Measurements from ENCODE around the gene TMEM161B.

The TMEM161B gene

DNA sequence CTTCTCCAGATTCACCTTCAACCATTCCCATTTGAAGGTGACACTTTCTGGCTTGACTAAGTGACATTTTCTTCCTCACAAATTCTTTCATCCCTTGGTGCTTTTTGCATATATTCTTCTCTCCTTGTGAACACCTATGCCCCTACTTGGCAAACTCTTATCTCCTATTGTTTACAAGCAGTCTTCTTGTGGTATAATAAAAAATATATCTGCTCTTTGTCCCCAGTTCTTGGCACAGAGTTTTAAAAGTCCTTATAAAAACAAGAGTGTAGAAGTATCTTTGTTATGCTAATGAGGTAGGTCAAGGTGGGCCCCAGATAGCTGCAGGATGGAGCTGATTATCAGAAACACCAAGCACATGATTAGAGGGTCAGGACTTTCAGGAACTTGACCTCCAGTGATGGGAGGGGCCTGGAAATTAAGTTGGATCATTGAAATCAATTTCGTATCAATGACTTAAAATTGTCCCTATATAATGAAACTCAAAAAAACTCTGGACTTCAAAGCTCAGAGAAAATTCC is 38.0 kb downstream of the TMEM161B start:
- Histone ChIP-seq H3K36me3 (ENCODE audit: control insufficient read depth, insufficient read depth, low read length) (no peaks in the 10 kb centered on the region), H3K4ac (ENCODE audit: low read depth, low read length) (no peak overlapping the region), H2BK5ac (ENCODE audit: low read length) (no peak overlapping the region), H2AK5ac (ENCODE audit: low read length) (no peak overlapping the region), H3K27me3 (ENCODE audit: insufficient read depth, low read length, poor library complexity) (no peaks in the 10 kb centered on the region), H2BK120ac (ENCODE audit: low read depth, low read length) (no peak overlapping the region), H3K79me2 (ENCODE audit: control insufficient read depth, insufficient read depth, low read length) (no peaks in the 10 kb centered on the region), H4K5ac (ENCODE audit: low read length) (no peak overlapping the region), H3K79me1 (ENCODE audit: low read length) (no peaks in the 10 kb centered on the region), H3K4me3 (ENCODE audit: low read length) (no peak overlapping the region), H3K9ac (ENCODE audit: low read length) (no peak overlapping the region), H3K4me1 (ENCODE audit: control insufficient read depth, low read depth, low read length) (peaks cover 8% of the 10 kb centered on the region), H3K23ac (ENCODE audit: low read length) (no peak overlapping the region), H3K56ac (ENCODE audit: low read length) (no peak overlapping the region), H3K18ac (ENCODE audit: low read length) (no peak overlapping the region), H4K8ac (ENCODE audit: low read depth, low read length) (no peak overlapping the region), H3K4me2 (ENCODE audit: low read length) (no peak overlapping the region), H2BK15ac (replicated peaks; ENCODE audit: low read depth) (no peak overlapping the region), H3K27ac (ENCODE audit: low read depth, low read length) (no peak overlapping the region)
- peak; percentile 33 for DNase-seq
- WGBS (ENCODE audit: extremely low coverage, insufficient coverage, low lambda C conversion rate) = no CpG with 5 or more reads among the region's 1 CpG

GRCh38 chr5:88226881-88227450 is 41.7 kb downstream of the TMEM161B start:
- H3K4ac ChIP-seq (ENCODE audit: low read depth, low read length) = no peak overlapping the region
- WGBS (ENCODE audit: extremely low coverage, insufficient coverage, low lambda C conversion rate) = 100% methylated on average over 1 of the region's 6 CpGs
- H2BK5ac ChIP-seq (ENCODE audit: low read length) = no peak overlapping the region
- H2BK15ac ChIP-seq (replicated peaks; ENCODE audit: low read depth) = no peak overlapping the region
- H3K36me3 ChIP-seq (ENCODE audit: control insufficient read depth, insufficient read depth, low read length) = no peaks in the 10 kb centered on the region
- H3K18ac ChIP-seq (ENCODE audit: low read length) = no peak overlapping the region
- no peak overlapping the region for H3K4me2 ChIP-seq (ENCODE audit: low read length)
- no peak for DNase-seq
- no peak overlapping the region for H2AK5ac ChIP-seq (ENCODE audit: low read length)
- no peak overlapping the region for H2BK120ac ChIP-seq (ENCODE audit: low read depth, low read length)
- no peak overlapping the region for H3K4me3 ChIP-seq (ENCODE audit: low read length)
- no peaks in the 10 kb centered on the region for H3K27me3 ChIP-seq (ENCODE audit: insufficient read depth, low read length, poor library complexity)
- peaks cover 6% of the 10 kb centered on the region for H3K4me1 ChIP-seq (ENCODE audit: control insufficient read depth, low read depth, low read length)
- H3K23ac ChIP-seq (ENCODE audit: low read length) = no peak overlapping the region
- no peak overlapping the region for H4K5ac ChIP-seq (ENCODE audit: low read length)
- no peaks in the 10 kb centered on the region for H3K79me2 ChIP-seq (ENCODE audit: control insufficient read depth, insufficient read depth, low read length)
- no peak overlapping the region for H4K8ac ChIP-seq (ENCODE audit: low read depth, low read length)
- H3K9ac ChIP-seq (ENCODE audit: low read length) = no peak overlapping the region
- H3K56ac ChIP-seq (ENCODE audit: low read length) = no peak overlapping the region
- no peak overlapping the region for H3K27ac ChIP-seq (ENCODE audit: low read depth, low read length)
- H3K79me1 ChIP-seq (ENCODE audit: low read length) = no peaks in the 10 kb centered on the region

DNA sequence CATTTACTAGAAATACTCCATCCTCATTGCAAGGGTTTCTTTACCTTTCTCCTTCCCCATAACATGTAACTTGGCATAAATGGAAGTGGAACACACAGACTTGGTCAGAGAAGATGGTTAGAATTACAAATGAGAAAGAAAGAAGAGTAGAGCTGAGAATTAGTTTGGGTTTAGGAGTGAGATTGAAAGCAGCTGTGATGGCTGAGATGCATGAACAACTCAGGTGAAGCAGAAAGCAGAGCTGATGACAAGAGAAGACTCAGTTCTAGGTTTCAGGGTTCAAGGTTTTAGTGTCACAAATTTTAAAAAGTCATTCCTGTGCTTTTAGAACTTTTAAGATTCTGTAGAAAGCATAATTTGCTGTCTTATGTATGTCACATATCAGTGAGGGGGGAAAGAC is 54.0 kb downstream of the TMEM161B start:
- no peaks in the 10 kb centered on the region for H3K27me3 ChIP-seq (ENCODE audit: insufficient read depth, low read length, poor library complexity)
- no peak overlapping the region for H2BK120ac ChIP-seq (ENCODE audit: low read depth, low read length)
- H3K56ac ChIP-seq (ENCODE audit: low read length) = no peak overlapping the region
- no peak overlapping the region for H3K27ac ChIP-seq (ENCODE audit: low read depth, low read length)
- H2AK5ac ChIP-seq (ENCODE audit: low read length) = no peak overlapping the region
- no peak overlapping the region for H3K9ac ChIP-seq (ENCODE audit: low read length)
- no peak overlapping the region for H2BK15ac ChIP-seq (replicated peaks; ENCODE audit: low read depth)
- no peak overlapping the region for H3K18ac ChIP-seq (ENCODE audit: low read length)
- no peak overlapping the region for H3K4ac ChIP-seq (ENCODE audit: low read depth, low read length)
- H4K8ac ChIP-seq (ENCODE audit: low read depth, low read length) = no peak overlapping the region
- no peaks in the 10 kb centered on the region for H3K36me3 ChIP-seq (ENCODE audit: control insufficient read depth, insufficient read depth, low read length)
- DNase-seq = no peak
- no peaks in the 10 kb centered on the region for H3K79me1 ChIP-seq (ENCODE audit: low read length)
- no peak overlapping the region for H3K4me3 ChIP-seq (ENCODE audit: low read length)
- no peaks in the 10 kb centered on the region for H3K4me1 ChIP-seq (ENCODE audit: control insufficient read depth, low read depth, low read length)
- H3K23ac ChIP-seq (ENCODE audit: low read length) = no peak overlapping the region
- no peak overlapping the region for H3K4me2 ChIP-seq (ENCODE audit: low read length)
- H4K5ac ChIP-seq (ENCODE audit: low read length) = no peak overlapping the region
- no peak overlapping the region for H2BK5ac ChIP-seq (ENCODE audit: low read length)
- no peaks in the 10 kb centered on the region for H3K79me2 ChIP-seq (ENCODE audit: control insufficient read depth, insufficient read depth, low read length)

GRCh38 chr5:88207575-88207974 is 61.1 kb downstream of the TMEM161B start:
- Histone ChIP-seq H3K9ac (ENCODE audit: low read length) (no peak overlapping the region), H3K36me3 (ENCODE audit: control insufficient read depth, insufficient read depth, low read length) (no peaks in the 10 kb centered on the region), H3K18ac (ENCODE audit: low read length) (no peak overlapping the region), H3K4me2 (ENCODE audit: low read length) (no peak overlapping the region), H3K4ac (ENCODE audit: low read depth, low read length) (no peak overlapping the region), H3K79me2 (ENCODE audit: control insufficient read depth, insufficient read depth, low read length) (no peaks in the 10 kb centered on the region), H3K4me3 (ENCODE audit: low read length) (no peak overlapping the region), H3K23ac (ENCODE audit: low read length) (no peak overlapping the region), H4K5ac (ENCODE audit: low read length) (no peak overlapping the region), H3K27ac (ENCODE audit: low read depth, low read length) (no peak overlapping the region), H3K79me1 (ENCODE audit: low read length) (no peaks in the 10 kb centered on the region), H3K27me3 (ENCODE audit: insufficient read depth, low read length, poor library complexity) (no peaks in the 10 kb centered on the region), H2BK15ac (replicated peaks; ENCODE audit: low read depth) (no peak overlapping the region), H4K8ac (ENCODE audit: low read depth, low read length) (no peak overlapping the region), H3K4me1 (ENCODE audit: control insufficient read depth, low read depth, low read length) (no peaks in the 10 kb centered on the region), H2BK5ac (ENCODE audit: low read length) (no peak overlapping the region), H3K56ac (ENCODE audit: low read length) (no peak overlapping the region), H2AK5ac (ENCODE audit: low read length) (no peak overlapping the region), H2BK120ac (ENCODE audit: low read depth, low read length) (no peak overlapping the region)
- 100% methylated on average over 1 of the region's 3 CpGs for WGBS (ENCODE audit: extremely low coverage, insufficient coverage, low lambda C conversion rate)
- no peak for DNase-seq

- Histone ChIP-seq H3K27me3 (ENCODE audit: insufficient read depth, low read length, poor library complexity) (no peaks in the 10 kb centered on the region), H3K4me3 (ENCODE audit: low read length) (no peak overlapping the region), H3K4me2 (ENCODE audit: low read length) (no peak overlapping the region), H3K79me2 (ENCODE audit: control insufficient read depth, insufficient read depth, low read length) (no peaks in the 10 kb centered on the region), H3K56ac (ENCODE audit: low read length) (no peak overlapping the region), H3K36me3 (ENCODE audit: control insufficient read depth, insufficient read depth, low read length) (no peaks in the 10 kb centered on the region), H3K27ac (ENCODE audit: low read depth, low read length) (no peak overlapping the region), H2BK15ac (replicated peaks; ENCODE audit: low read depth) (no peak overlapping the region), H2AK5ac (ENCODE audit: low read length) (no peak overlapping the region), H3K18ac (ENCODE audit: low read length) (no peak overlapping the region), H3K79me1 (ENCODE audit: low read length) (no peaks in the 10 kb centered on the region), H3K9ac (ENCODE audit: low read length) (no peak overlapping the region), H2BK5ac (ENCODE audit: low read length) (no peak overlapping the region), H2BK120ac (ENCODE audit: low read depth, low read length) (no peak overlapping the region), H4K8ac (ENCODE audit: low read depth, low read length) (peak overlapping the region; percentile 56), H4K5ac (ENCODE audit: low read length) (no peak overlapping the region), H3K4ac (ENCODE audit: low read depth, low read length) (no peak overlapping the region), H3K4me1 (ENCODE audit: control insufficient read depth, low read depth, low read length) (no peaks in the 10 kb centered on the region), H3K23ac (ENCODE audit: low read length) (no peak overlapping the region)
- WGBS (ENCODE audit: extremely low coverage, insufficient coverage, low lambda C conversion rate) = no CpG with 5 or more reads among the region's 5 CpGs
- DNase-seq = peak; percentile 4
These were observed 64.5 kb downstream of the TMEM161B start for GRCh38 chr5:88203981-88204750.

DNA sequence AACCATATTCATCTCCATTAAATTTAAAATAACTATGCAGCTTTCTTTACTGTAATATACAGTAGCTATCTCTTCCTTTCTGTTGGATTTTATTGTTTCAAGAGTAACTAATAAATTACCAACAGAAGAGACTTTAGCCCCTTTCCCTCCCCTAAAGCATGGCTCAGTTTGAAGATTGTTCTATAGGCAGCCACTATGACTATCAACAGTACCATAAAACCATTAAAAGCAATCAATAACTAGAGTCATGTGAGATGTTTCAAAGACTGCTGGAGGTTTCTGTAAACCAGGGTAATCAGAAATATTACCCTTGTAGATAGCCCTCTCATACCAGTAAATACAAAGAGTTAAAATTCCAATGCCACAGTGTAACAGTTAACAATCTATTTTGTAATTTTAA is 73.0 kb downstream of the TMEM161B start:
- no peak overlapping the region for H3K9ac ChIP-seq (ENCODE audit: low read length)
- H3K79me2 ChIP-seq (ENCODE audit: control insufficient read depth, insufficient read depth, low read length) = no peaks in the 10 kb centered on the region
- no peaks in the 10 kb centered on the region for H3K27me3 ChIP-seq (ENCODE audit: insufficient read depth, low read length, poor library complexity)
- no peak overlapping the region for H2BK5ac ChIP-seq (ENCODE audit: low read length)
- no peak overlapping the region for H3K18ac ChIP-seq (ENCODE audit: low read length)
- no peak overlapping the region for H2BK15ac ChIP-seq (replicated peaks; ENCODE audit: low read depth)
- no peak overlapping the region for H3K4me3 ChIP-seq (ENCODE audit: low read length)
- no peak overlapping the region for H4K5ac ChIP-seq (ENCODE audit: low read length)
- H3K36me3 ChIP-seq (ENCODE audit: control insufficient read depth, insufficient read depth, low read length) = no peaks in the 10 kb centered on the region
- no peak overlapping the region for H3K27ac ChIP-seq (ENCODE audit: low read depth, low read length)
- no peak overlapping the region for H3K4ac ChIP-seq (ENCODE audit: low read depth, low read length)
- DNase-seq = no peak
- no peak overlapping the region for H2AK5ac ChIP-seq (ENCODE audit: low read length)
- H3K4me1 ChIP-seq (ENCODE audit: control insufficient read depth, low read depth, low read length) = no peaks in the 10 kb centered on the region
- no peak overlapping the region for H3K23ac ChIP-seq (ENCODE audit: low read length)
- H3K4me2 ChIP-seq (ENCODE audit: low read length) = no peak overlapping the region
- H3K79me1 ChIP-seq (ENCODE audit: low read length) = no peaks in the 10 kb centered on the region
- no peak overlapping the region for H3K56ac ChIP-seq (ENCODE audit: low read length)
- no peak overlapping the region for H2BK120ac ChIP-seq (ENCODE audit: low read depth, low read length)
- H4K8ac ChIP-seq (ENCODE audit: low read depth, low read length) = no peak overlapping the region

Data from mesendoderm (in vitro differentiated cells).